Left ventricle myocardium inferior (tissue), 1 donor: ENCODE data around the gene HOMER1. TPM values are rescaled to one million over a fixed set of nuclear protein-coding genes. Genes with fewer than 3 reads are reported as not detected.
A peak's percentile ranks its signal among the peaks of the same experiment; 100 is the strongest.
"Not testable (repeated sequence)": the region's sequence is repeated elsewhere in the genome, so short reads cannot be mapped to it uniquely, and the experiment has no call there.

Experiments used
- DNase-seq: peaks from one replicate; pipeline ENCODE4 v3.0.0-alpha.2; 2020
- H3K27ac ChIP-seq: fragments of 200-600 bp; replicated peaks from 2 replicates; pipeline ENCODE4 v1.8.0; 2021
- H3K27me3 ChIP-seq: fragments of 200-600 bp; 2 replicates; pipeline ENCODE4 v1.8.0; 2021; ENCODE audit warnings: low read depth
- H3K36me3 ChIP-seq: fragments of 200-600 bp; 2 replicates; pipeline ENCODE4 v1.8.0; 2021
- H3K4me1 ChIP-seq: fragments of 200-600 bp; 2 replicates; pipeline ENCODE4 v1.8.0; 2021
- H3K4me3 ChIP-seq: fragments of 200-600 bp; 2 replicates; pipeline ENCODE4 v1.8.0; 2021; ENCODE audit warnings: mild to moderate bottlenecking, moderate library complexity
- H3K9me3 ChIP-seq: fragments of 200-600 bp; replicated peaks from 2 replicates; pipeline ENCODE4 v1.8.0; 2021
- intact Hi-C: fragments of 100-400 bp; cut with micrococcal nuclease; formaldehyde crosslinking; loops from one replicate; pipeline ENCODE4 v1.11.0; 2022
- total RNA-seq: library from RNA; stranded (reverse); fragmentation: NEBNext Ultra II Directional; extraction: Animal tissue kit (Norgen Biotek cat#: 25700); gene quantifications from one replicate; pipeline ENCODE4 v1.2.1, GENCODE V29; 2021
- TF ChIP-seq, protein P1 (sequence below): fragments of 200-600 bp; IDR thresholded peaks from 2 replicates; pipeline ENCODE4 v1.8.0; 2021; ENCODE audit warnings: antibody characterized with exemption, mild to moderate bottlenecking, borderline replicate concordance
- donor health status: DM: no; HTN: yes; CAD: no; lungs with severe emphysema.

Gene HOMER1
- total RNA-seq, 1 donor from 2014 or later: 61.9 TPM

- no peaks in the 10 kb centered on the region for H3K9me3 ChIP-seq
- H3K4me1 ChIP-seq: peaks cover 25% of the 10 kb centered on the region
- DNase-seq: no peak
- H3K27ac ChIP-seq: no peak overlapping the region
- no peaks in the 10 kb centered on the region for H3K36me3 ChIP-seq
- no peak overlapping the region for H3K4me3 ChIP-seq
- TF ChIP-seq, protein P1, sequence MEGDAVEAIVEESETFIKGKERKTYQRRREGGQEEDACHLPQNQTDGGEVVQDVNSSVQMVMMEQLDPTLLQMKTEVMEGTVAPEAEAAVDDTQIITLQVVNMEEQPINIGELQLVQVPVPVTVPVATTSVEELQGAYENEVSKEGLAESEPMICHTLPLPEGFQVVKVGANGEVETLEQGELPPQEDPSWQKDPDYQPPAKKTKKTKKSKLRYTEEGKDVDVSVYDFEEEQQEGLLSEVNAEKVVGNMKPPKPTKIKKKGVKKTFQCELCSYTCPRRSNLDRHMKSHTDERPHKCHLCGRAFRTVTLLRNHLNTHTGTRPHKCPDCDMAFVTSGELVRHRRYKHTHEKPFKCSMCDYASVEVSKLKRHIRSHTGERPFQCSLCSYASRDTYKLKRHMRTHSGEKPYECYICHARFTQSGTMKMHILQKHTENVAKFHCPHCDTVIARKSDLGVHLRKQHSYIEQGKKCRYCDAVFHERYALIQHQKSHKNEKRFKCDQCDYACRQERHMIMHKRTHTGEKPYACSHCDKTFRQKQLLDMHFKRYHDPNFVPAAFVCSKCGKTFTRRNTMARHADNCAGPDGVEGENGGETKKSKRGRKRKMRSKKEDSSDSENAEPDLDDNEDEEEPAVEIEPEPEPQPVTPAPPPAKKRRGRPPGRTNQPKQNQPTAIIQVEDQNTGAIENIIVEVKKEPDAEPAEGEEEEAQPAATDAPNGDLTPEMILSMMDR: no peak
- peaks cover 7% of the 10 kb centered on the region for H3K27me3 ChIP-seq
- intact Hi-C loops: no loop called here
These were observed 3.7 kb upstream of the HOMER1 start for GRCh38 chr5:79517601-79518000.

DNA sequence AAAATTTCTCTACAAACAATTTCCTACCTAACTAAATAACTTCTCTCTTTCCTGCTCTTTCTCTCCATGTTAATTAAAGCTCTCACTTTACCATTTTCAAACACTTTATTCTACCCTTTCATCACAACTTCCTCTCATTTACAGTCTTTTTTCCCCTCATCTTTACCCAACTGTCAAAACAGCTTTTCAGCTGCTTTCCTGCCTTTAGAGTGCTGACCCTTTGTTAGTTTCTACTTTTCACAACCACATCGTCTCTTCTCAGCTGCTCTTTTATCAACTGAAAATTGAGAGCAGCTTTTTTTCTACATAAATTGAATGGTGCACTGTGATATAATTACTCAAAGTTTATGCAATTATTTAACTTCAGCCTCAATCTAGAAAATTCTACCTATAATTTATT is 3.1 kb upstream of the HOMER1 start:
- Histone ChIP-seq H3K4me1 (peaks cover 30% of the 10 kb centered on the region), H3K9me3 (no peaks in the 10 kb centered on the region), H3K27me3 (peaks cover 13% of the 10 kb centered on the region), H3K4me3 (no peak overlapping the region), H3K27ac (no peak overlapping the region), H3K36me3 (no peaks in the 10 kb centered on the region)
- intact Hi-C loops: no loop called here
- TF ChIP-seq, protein P1: no peak
- no peak for DNase-seq

DNA sequence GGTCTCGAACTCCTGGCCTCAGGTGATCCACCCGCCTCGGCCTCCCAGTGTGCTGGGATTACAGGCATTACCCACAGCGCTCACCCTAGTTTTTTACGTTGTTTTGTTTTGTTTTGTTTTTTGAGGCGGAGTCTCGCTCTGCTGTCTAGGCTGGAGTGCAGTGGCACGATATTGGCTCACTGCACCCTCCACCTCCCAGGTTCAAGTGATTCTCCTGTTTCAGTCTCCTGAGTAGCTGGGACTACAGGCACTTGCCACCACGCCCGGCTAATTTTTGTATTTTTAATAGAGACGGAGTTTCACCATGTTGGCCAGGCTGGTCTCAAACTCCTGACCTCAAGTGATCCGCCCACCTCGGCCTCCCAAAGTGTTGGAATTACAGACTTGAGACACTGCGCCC is 2.4 kb upstream of the HOMER1 start:
- intact Hi-C loops, DNase-seq, H3K27ac ChIP-seq, H3K36me3 ChIP-seq, H3K4me3 ChIP-seq, H3K9me3 ChIP-seq: not testable (repeated sequence)
- H3K27me3 ChIP-seq: peaks cover 19% of the 10 kb centered on the region
- H3K4me1 ChIP-seq: peaks cover 30% of the 10 kb centered on the region

DNA sequence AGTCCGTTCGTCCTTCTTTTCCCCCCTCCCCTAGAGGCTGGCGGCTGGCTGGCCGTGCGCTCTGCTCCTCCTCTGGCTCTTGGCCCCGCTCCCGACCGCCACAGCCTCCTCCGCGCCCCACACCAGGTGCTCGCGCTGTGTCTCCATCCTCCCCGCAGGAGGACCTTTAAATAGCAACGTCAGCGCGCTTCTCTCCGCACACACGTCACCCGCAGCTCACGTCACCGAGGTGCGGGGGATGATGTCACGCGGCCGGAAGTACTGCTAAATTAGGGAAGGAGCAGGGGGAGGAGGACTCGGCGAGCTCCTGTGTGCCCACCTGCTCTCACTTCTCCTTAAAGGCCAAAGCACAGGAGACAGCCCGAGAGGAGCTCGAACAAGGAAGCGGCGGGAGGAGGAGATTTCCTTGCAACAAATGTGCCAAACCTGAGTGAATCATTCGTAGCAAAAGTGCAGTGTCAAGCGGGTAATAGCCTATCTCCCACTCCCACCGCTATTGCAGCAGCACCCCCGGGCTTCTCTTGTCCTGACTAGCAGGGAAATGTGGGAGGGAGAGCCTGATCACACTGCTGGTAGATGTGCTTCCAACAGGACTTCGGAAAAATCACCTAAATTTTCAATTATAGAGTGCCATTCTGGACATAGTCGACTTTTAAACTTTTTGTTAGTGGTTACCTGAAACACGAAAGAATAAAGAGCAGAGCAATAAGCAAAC is 614 bp upstream of the HOMER1 start:
- Histone ChIP-seq H3K36me3 (no peaks in the 10 kb centered on the region), H3K9me3 (no peaks in the 10 kb centered on the region), H3K4me3 (peak overlapping the region; percentile 81), H3K27me3 (peaks cover 29% of the 10 kb centered on the region), H3K27ac (peak overlapping the region; percentile 96), H3K4me1 (peaks cover 30% of the 10 kb centered on the region)
- TF ChIP-seq, protein P1: no peak
- intact Hi-C loops: no loop called here
- peak; percentile 89 for DNase-seq

DNA sequence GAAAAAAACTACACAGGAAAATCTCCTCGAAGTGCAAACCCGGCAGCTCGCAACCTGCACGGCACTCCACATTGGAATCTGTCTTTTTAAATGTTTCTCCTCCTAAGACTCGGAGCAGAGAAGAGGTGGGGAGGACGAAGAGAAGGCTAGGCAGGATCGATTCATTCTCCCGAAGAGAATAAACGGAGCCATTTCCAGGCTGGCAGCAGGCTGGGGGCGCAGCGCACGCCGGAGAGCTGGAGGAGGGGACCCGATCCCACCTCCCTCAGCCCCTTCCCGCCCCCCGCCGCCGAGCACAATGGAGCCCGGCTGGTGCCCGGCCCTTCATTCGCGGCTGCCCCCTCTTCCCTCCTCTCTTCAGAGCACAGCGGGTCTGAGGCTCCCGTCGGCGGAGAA is 628 bp downstream of the HOMER1 start:
- H3K27ac ChIP-seq: peak overlapping the region; percentile 96
- no peaks in the 10 kb centered on the region for H3K9me3 ChIP-seq
- H3K4me3 ChIP-seq: peak overlapping the region; percentile 81
- TF ChIP-seq, protein P1: no peak
- H3K4me1 ChIP-seq: peaks cover 30% of the 10 kb centered on the region
- intact Hi-C loops: no loop called here
- peaks cover 29% of the 10 kb centered on the region for H3K27me3 ChIP-seq
- DNase-seq: no peak
- no peaks in the 10 kb centered on the region for H3K36me3 ChIP-seq

DNA sequence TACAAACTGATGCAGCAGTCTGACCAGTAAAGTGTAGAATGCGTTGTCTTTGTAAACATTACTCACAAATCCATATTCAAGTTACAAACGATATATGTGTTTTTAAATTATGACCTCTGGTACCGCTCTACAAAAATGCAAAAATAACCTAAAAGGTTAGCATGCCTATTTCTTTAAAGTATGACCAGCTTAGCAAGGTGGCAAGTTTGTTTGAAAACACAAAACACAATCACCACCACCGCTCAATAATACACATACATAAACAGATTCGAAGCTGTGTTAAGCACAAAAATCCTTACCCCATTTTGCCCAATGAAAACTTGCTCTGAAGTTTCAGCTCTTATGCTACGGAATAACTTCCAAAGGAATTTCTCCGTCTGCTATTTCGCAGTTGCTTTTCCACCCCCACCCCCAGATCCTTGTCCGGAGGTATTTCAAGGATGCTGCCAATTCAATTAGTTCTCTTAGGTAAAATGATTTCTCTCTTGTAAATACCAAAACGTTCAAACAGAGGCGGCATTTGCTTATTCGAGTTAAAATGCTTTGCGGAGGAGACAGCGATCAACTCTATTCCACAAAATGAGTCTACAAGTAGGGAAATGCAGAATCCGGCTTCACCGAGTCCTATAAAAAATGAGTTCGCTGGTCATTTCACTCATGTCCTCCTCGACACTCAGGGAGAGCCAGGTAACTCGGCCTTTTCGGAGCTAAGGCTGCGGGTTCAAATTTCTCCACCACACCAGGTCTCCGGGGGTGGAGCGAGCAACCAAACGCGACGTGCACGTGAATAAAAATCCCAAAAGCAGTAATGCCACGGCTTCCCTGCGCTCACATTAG is 1.2 kb downstream of the HOMER1 start:
- Histone ChIP-seq H3K9me3 (no peaks in the 10 kb centered on the region), H3K4me1 (peaks cover 34% of the 10 kb centered on the region), H3K27ac (peak overlapping the region; percentile 96), H3K27me3 (peaks cover 29% of the 10 kb centered on the region), H3K36me3 (no peaks in the 10 kb centered on the region), H3K4me3 (peak overlapping the region; percentile 81)
- TF ChIP-seq, protein P1: no peak
- DNase-seq: no peak
- intact Hi-C loops: no loop called here
